ENCODE data around the gene NPTN.

DNA sequence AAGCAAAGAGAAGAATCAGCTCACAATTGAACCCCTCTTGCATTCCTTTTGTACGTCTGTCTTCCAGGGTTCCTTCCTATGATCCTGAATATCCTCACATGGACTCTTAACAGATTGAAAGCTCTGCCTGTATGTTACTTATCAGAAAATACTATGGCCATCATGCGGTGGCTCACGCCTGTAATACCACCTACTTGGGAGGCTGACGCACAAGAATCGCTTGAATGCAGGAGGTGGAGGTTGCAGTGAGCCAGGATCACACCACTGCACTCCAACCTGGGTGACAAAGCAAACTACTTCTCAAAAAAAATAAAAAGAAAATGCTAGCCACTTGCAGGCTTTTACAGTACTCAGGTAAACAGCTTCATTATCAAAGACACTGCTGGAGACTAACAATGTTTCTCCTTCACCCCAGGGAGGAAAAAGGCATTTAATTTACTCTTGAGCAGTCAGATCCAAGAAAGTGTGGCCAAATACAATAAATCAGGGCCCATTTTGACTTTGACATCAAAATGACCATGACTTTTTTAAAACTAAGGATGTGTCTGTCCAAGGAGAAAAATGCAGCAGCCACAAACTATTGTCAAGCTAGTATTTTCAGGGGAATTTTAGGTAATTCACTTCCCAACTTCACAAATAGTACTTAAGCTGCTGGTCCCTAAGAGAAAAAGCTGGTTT is 27.3 kb downstream of the NPTN start:
- TF ChIP-seq, protein P1, sequence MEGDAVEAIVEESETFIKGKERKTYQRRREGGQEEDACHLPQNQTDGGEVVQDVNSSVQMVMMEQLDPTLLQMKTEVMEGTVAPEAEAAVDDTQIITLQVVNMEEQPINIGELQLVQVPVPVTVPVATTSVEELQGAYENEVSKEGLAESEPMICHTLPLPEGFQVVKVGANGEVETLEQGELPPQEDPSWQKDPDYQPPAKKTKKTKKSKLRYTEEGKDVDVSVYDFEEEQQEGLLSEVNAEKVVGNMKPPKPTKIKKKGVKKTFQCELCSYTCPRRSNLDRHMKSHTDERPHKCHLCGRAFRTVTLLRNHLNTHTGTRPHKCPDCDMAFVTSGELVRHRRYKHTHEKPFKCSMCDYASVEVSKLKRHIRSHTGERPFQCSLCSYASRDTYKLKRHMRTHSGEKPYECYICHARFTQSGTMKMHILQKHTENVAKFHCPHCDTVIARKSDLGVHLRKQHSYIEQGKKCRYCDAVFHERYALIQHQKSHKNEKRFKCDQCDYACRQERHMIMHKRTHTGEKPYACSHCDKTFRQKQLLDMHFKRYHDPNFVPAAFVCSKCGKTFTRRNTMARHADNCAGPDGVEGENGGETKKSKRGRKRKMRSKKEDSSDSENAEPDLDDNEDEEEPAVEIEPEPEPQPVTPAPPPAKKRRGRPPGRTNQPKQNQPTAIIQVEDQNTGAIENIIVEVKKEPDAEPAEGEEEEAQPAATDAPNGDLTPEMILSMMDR (IDR thresholded peaks at IDR 0.05), result no peak
- TF ChIP-seq POLR2A (IDR thresholded peaks at IDR 0.05), result no peak
